Suprapubic skin (tissue), 4 donors: Measurements from ENCODE around the gene SLC19A2. TPM values are rescaled to one million over a fixed set of nuclear protein-coding genes. Genes with fewer than 3 reads are reported as not detected.

Source experiments
- DNase-seq, 2 donors: peaks; one replicate each; pipeline ENCODE4 v3.0.0-alpha.2; 2019; ENCODE audit warnings: low spot score in 2 of 2
- H3K27ac ChIP-seq: fragments of 200-600 bp; sonication (generic); one replicate; pipeline ENCODE4 v1.5.1; 2019
- H3K27me3 ChIP-seq: fragments of 200-600 bp; sonication (generic); one replicate; pipeline ENCODE4 v1.5.1; 2019
- H3K36me3 ChIP-seq: fragments of 200-600 bp; sonication (generic); one replicate; pipeline ENCODE4 v1.5.1; 2019
- H3K4me1 ChIP-seq: fragments of 200-600 bp; sonication (generic); one replicate; pipeline ENCODE4 v1.5.1; 2019
- H3K4me3 ChIP-seq: fragments of 200-600 bp; sonication (generic); one replicate; pipeline ENCODE4 v1.5.1; 2019; ENCODE audit warnings: mild to moderate bottlenecking
- H3K9me3 ChIP-seq: fragments of 200-600 bp; sonication (generic); one replicate; pipeline ENCODE4 v1.5.1; 2019
- CTCF ChIP-seq, 2 donors: fragments of 200-600 bp in 1 of 2; fragments of 450-650 bp in 1 of 2; sonication (generic) in 1 of 2; IDR thresholded peaks; one replicate each; pipeline ENCODE4 v1.5.1; 2016 to 2019; ENCODE audit warnings: antibody characterized with exemption in 2 of 2, mild to moderate bottlenecking in 1 of 2, moderate library complexity in 1 of 2
- EP300 ChIP-seq: sonication (generic); formaldehyde crosslinking; IDR thresholded peaks from one replicate; pipeline ENCODE4 v1.6.1; 2017; ENCODE audit warnings: antibody characterized with exemption
- POLR2A ChIP-seq, 2 donors: fragments of 450-650 bp; IDR thresholded peaks; one replicate each; pipeline ENCODE4 v1.6.1; 2017; ENCODE audit warnings: antibody characterized with exemption in 2 of 2, mild to moderate bottlenecking in 2 of 2, moderate library complexity in 2 of 2
- POLR2AphosphoS5 ChIP-seq, 3 donors: sonication (generic); formaldehyde crosslinking; IDR thresholded peaks; one replicate each; pipeline ENCODE4 v1.6.1; 2017; ENCODE audit warnings: antibody characterized with exemption in 3 of 3
- WGBS: methylation state at CpG from one replicate; pipeline ENCODE4 v1.1.5; 2018; 5-methylcytosine and 5-hydroxymethylcytosine counted together
- total RNA-seq, 4 donors: library from RNA; depleted of rRNA; stranded (reverse); fragments of >200 nt; gene quantifications; one replicate each; pipeline ENCODE4 v1.1.0, GENCODE V29; 2016

The SLC19A2 gene
- total RNA-seq, 4 donors from 2014 or later, result 21.9 to 38.7 (median 30.5) TPM

DNA sequence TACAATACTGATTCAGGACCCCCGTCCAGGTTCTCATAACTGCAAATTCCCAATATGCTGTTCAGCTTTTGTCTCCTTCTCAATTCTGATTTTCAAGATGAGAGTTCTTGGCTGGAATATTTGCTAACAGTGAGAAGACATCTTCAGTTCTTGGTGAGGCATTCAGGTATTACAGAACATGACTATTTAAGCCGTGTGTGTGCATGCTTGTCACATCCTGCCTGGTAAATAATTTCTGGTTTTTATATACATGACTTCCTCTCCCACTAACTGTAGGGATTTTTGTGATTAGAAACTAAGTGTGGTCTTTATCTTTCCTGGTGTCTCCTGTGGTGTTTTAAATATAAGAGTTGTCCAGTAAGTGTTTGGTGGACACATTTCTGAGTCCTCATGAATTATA, 10.2 kb upstream of the SLC19A2 start:
- no peak for TF ChIP-seq CTCF (IDR thresholded peaks at IDR 0.05)
- TF ChIP-seq EP300, result no peak
- no peak for TF ChIP-seq POLR2A (IDR thresholded peaks at IDR 0.05)
- TF ChIP-seq POLR2AphosphoS5 (IDR thresholded peaks at IDR 0.05), result no peak
- no peaks in the 10 kb centered on the region for H3K27me3 ChIP-seq
- no peak overlapping the region for H3K27ac ChIP-seq
- H3K4me3 ChIP-seq, result no peak overlapping the region
- H3K36me3 ChIP-seq, result no peaks in the 10 kb centered on the region
- DNase-seq, result no peak
- H3K9me3 ChIP-seq, result no peaks in the 10 kb centered on the region
- H3K4me1 ChIP-seq, result no peaks in the 10 kb centered on the region
- 55% methylated on average over 2 of the region's 2 CpGs for WGBS

GRCh38 chr1:169495046-169495775, 9.5 kb upstream of the SLC19A2 start:
- H3K9me3 ChIP-seq, result no peaks in the 10 kb centered on the region
- H3K36me3 ChIP-seq, result no peaks in the 10 kb centered on the region
- DNase-seq, result no peak
- H3K4me1 ChIP-seq, result no peaks in the 10 kb centered on the region
- no peak for TF ChIP-seq CTCF (IDR thresholded peaks at IDR 0.05)
- TF ChIP-seq POLR2A (IDR thresholded peaks at IDR 0.05), result no peak
- no peak for TF ChIP-seq POLR2AphosphoS5 (IDR thresholded peaks at IDR 0.05)
- no peaks in the 10 kb centered on the region for H3K27me3 ChIP-seq
- no peak overlapping the region for H3K4me3 ChIP-seq
- H3K27ac ChIP-seq, result no peak overlapping the region

GRCh38 chr1:169494343-169494742, 8.6 kb upstream of the SLC19A2 start:
- TF ChIP-seq POLR2A (IDR thresholded peaks at IDR 0.05), result no peak
- TF ChIP-seq POLR2AphosphoS5 (IDR thresholded peaks at IDR 0.05), result no peak
- TF ChIP-seq CTCF (IDR thresholded peaks at IDR 0.05), result no peak
- no peak for TF ChIP-seq EP300
- no peak for DNase-seq
- WGBS, result 100% methylated on average over 3 of the region's 3 CpGs
- Histone ChIP-seq H3K27me3 (no peaks in the 10 kb centered on the region), H3K27ac (no peak overlapping the region), H3K36me3 (no peaks in the 10 kb centered on the region), H3K4me1 (no peaks in the 10 kb centered on the region), H3K4me3 (no peak overlapping the region), H3K9me3 (no peaks in the 10 kb centered on the region)

DNA sequence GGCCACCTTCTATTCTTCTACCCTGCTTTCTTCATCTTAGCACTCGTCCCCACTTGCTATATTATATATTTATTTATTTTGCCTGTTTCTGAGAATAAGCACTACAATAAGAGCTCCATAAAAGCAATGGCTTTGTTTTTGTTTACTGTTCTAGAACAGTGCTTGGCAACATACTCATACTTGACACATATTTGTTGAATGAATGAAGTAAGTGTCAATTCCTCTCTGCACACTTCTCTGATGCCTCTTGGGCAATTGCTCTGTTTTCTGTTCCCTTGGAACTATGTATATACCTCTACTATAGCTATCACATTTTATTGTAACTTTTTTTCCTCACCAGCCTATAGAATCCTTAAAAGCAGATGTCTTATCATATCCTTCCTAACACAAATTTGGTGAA, 7.5 kb upstream of the SLC19A2 start:
- H3K4me1 ChIP-seq, result no peaks in the 10 kb centered on the region
- 83% methylated on average over 1 of the region's 1 CpG for WGBS
- no peaks in the 10 kb centered on the region for H3K27me3 ChIP-seq
- no peaks in the 10 kb centered on the region for H3K36me3 ChIP-seq
- no peak overlapping the region for H3K27ac ChIP-seq
- DNase-seq, result no peak
- H3K4me3 ChIP-seq, result no peak overlapping the region
- TF ChIP-seq EP300, result no peak
- no peaks in the 10 kb centered on the region for H3K9me3 ChIP-seq

DNA sequence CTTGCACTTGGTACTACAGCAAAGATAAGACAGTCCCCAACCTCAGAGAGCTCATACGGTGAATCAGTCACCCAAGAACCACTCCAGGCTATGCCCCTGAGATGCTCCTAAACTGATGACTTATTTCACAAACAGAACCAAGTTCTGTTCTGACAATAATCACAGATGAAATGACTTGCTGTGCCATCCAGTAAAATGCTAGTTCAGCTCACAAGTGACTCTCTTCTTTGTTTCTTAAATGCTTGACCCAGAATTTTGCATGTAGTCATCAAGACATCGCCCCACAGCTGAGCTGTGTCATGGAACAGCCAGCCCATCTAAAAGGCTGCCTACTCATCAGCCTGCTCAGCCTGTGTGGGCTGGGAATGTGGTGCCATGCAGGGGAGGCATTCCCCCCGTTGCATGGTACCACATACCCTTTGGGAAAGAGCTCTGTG, 6.1 kb upstream of the SLC19A2 start:
- Histone ChIP-seq H3K4me1 (peaks cover 6% of the 10 kb centered on the region), H3K27ac (no peak overlapping the region), H3K4me3 (no peak overlapping the region), H3K27me3 (no peaks in the 10 kb centered on the region), H3K36me3 (no peaks in the 10 kb centered on the region), H3K9me3 (no peaks in the 10 kb centered on the region)
- TF ChIP-seq CTCF (IDR thresholded peaks at IDR 0.05) (no peak), EP300 (no peak), POLR2AphosphoS5 (IDR thresholded peaks at IDR 0.05) (no peak)
- DNase-seq, result no peak
- 68% methylated on average over 3 of the region's 3 CpGs for WGBS

DNA sequence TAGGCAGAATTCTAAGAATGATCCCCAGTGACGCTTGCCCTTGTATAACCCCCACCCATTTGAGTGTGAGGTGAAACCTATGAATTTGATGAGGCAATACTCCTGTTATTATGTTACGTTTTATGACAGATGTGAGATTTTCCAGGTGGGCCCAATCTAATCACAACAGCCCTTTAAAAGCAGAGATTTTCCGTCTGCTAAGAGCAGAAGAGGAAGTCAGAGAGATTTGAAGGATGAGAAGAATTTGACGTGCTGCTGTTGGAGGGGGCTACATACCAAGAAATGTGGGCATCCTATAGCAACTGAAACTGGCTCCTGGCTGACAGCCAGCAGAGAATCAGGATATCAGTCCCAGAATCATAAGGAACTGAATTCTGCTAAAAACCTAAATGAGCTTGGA, 2.4 kb upstream of the SLC19A2 start:
- peaks cover 31% of the 10 kb centered on the region for H3K4me1 ChIP-seq
- no peak overlapping the region for H3K4me3 ChIP-seq
- no peak for DNase-seq
- 94% methylated on average over 4 of the region's 4 CpGs for WGBS
- H3K9me3 ChIP-seq, result no peaks in the 10 kb centered on the region
- no peak for TF ChIP-seq POLR2AphosphoS5 (IDR thresholded peaks at IDR 0.05)
- no peak for TF ChIP-seq EP300
- no peak for TF ChIP-seq CTCF (IDR thresholded peaks at IDR 0.05)
- TF ChIP-seq POLR2A (IDR thresholded peaks at IDR 0.05), result no peak
- H3K27ac ChIP-seq, result no peak overlapping the region
- H3K36me3 ChIP-seq, result no peaks in the 10 kb centered on the region
- no peaks in the 10 kb centered on the region for H3K27me3 ChIP-seq
